Smooth muscle cell (in vitro differentiated cells): ENCODE results near the gene RFX6. TPM values are rescaled to one million over a fixed set of nuclear protein-coding genes. Genes with fewer than 3 reads are reported as not detected.

Experiments used
- DNase-seq: peaks from one replicate; lab custom pipeline; 2025; ENCODE audit not compliant: unreplicated experiment; lab: John Stamatoyannopoulos, UW
- H2AFZ ChIP-seq: fragments of 200-600 bp; sonication (generic); 2 replicates; pipeline ENCODE4 v1.6.0; 2016; ENCODE audit warnings: antibody characterized with exemption, low read depth, mild to moderate bottlenecking
- H3F3A ChIP-seq: fragments of 200-600 bp; sonication (generic); 2 replicates; pipeline ENCODE4 v1.6.0; 2017; ENCODE audit warnings: antibody characterized with exemption, low read depth
- H3K27ac ChIP-seq: fragments of 200-600 bp; sonication (generic); 2 replicates; pipeline ENCODE4 v1.5.1; 2016; ENCODE audit warnings: low read depth, mild to moderate bottlenecking
- H3K27me3 ChIP-seq: fragments of 200-600 bp; sonication (generic); 2 replicates; pipeline ENCODE4 v1.6.1; 2016; ENCODE audit warnings: low read depth, mild to moderate bottlenecking
- H3K36me3 ChIP-seq: fragments of 200-600 bp; sonication (generic); 2 replicates; pipeline ENCODE4 v1.5.1; 2016; ENCODE audit warnings: low read depth
- H3K4me1 ChIP-seq: fragments of 200-600 bp; sonication (generic); 2 replicates; pipeline ENCODE4 v1.5.1; 2016; ENCODE audit warnings: low read depth
- H3K4me2 ChIP-seq: fragments of 200-600 bp; sonication (generic); 2 replicates; pipeline ENCODE4 v1.6.0; 2016; ENCODE audit warnings: mild to moderate bottlenecking
- H3K4me3 ChIP-seq: fragments of 200-600 bp; sonication (generic); 2 replicates; pipeline ENCODE4 v1.5.1; 2016; ENCODE audit warnings: mild to moderate bottlenecking
- H3K79me2 ChIP-seq: fragments of 200-600 bp; sonication (generic); 2 replicates; pipeline ENCODE4 v1.6.0; 2016; ENCODE audit warnings: low read depth, mild to moderate bottlenecking
- H3K9ac ChIP-seq: fragments of 200-600 bp; sonication (generic); 2 replicates; pipeline ENCODE4 v1.6.0; 2016; ENCODE audit warnings: low read depth
- H3K9me3 ChIP-seq: fragments of 200-600 bp; sonication (generic); replicated peaks from 2 replicates; pipeline ENCODE4 v1.5.1; 2016; ENCODE audit warnings: low read depth
- H4K20me1 ChIP-seq: fragments of 200-600 bp; sonication (generic); 2 replicates; pipeline ENCODE4 v1.6.0; 2016; ENCODE audit warnings: low read depth
- WGBS: methylation state at CpG from one replicate; pipeline ENCODE4 v1.1.7; 2016; ENCODE audit warnings: low lambda C conversion rate; 5-methylcytosine and 5-hydroxymethylcytosine counted together
- polyA plus RNA-seq: library from polyadenylated mRNA; unstranded; fragments of >200 nt; fragmentation: Nextera tagmentation; extraction: Ambion mirVana; gene quantifications from 2 replicates; pipeline ENCODE4 v1.2.1, GENCODE V29; 2016
- total RNA-seq: library from RNA; depleted of rRNA; stranded (reverse); fragments of >200 nt; gene quantifications from 2 replicates; pipeline ENCODE4 v1.2.3, GENCODE V29; 2014
- TF ChIP-seq, protein P1 (sequence below): fragments of 200-600 bp; sonication (generic); IDR thresholded peaks from 2 replicates; pipeline ENCODE4 v1.5.1; 2017; ENCODE audit warnings: borderline replicate concordance, mild to moderate bottlenecking, antibody characterized with exemption; ENCODE audit not compliant: insufficient read depth, poor library complexity, severe bottlenecking

Gene RFX6
- total and polyA plus RNA-seq, 2 experiments from 2014 or later: not detected

DNA sequence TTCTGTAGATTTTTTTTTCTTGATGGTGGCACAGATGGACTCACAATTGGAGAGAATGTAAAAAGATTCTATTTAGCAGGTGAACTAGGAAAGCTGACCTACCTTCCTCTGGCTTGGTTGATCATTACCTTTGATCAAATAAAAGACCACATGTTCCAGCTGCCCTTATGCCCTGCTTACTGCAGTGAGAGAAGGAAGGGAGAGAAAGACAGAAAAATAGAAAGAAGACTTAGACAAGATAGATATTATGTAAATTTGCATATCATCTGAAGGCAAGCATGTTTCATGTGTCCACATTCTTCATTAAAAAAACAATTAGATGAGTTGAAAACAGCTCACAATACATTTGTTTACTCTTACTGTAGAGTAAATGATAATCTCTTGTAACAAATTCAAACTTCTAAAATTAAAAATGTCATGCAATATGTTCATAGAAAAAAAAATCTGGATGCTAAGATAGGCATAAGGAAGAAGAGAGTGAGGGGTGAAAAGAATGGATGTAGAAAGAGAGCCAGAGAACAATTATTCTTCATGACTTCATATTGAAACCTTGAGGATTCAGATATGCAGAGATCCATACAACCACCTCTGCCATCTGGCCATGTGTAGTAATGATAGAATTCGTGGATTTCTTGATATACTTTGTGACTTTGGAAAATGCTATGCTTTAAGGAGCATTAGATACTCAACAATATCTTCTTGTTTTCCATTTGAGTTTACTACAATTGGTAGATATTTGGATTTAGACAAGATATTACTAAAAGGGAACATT, 71.7 kb downstream of the RFX6 start:
- Histone ChIP-seq H3K27me3 (no peaks in the 10 kb centered on the region), H3K4me3 (no peak overlapping the region), H3F3A (no peaks in the 10 kb centered on the region), H3K79me2 (no peaks in the 10 kb centered on the region), H3K36me3 (no peaks in the 10 kb centered on the region), H3K4me1 (no peaks in the 10 kb centered on the region), H3K9ac (no peak overlapping the region), H3K4me2 (no peak overlapping the region), H2AFZ (no peak overlapping the region), H3K27ac (no peak overlapping the region), H4K20me1 (no peaks in the 10 kb centered on the region), H3K9me3 (no peaks in the 10 kb centered on the region)
- TF ChIP-seq, protein P1, sequence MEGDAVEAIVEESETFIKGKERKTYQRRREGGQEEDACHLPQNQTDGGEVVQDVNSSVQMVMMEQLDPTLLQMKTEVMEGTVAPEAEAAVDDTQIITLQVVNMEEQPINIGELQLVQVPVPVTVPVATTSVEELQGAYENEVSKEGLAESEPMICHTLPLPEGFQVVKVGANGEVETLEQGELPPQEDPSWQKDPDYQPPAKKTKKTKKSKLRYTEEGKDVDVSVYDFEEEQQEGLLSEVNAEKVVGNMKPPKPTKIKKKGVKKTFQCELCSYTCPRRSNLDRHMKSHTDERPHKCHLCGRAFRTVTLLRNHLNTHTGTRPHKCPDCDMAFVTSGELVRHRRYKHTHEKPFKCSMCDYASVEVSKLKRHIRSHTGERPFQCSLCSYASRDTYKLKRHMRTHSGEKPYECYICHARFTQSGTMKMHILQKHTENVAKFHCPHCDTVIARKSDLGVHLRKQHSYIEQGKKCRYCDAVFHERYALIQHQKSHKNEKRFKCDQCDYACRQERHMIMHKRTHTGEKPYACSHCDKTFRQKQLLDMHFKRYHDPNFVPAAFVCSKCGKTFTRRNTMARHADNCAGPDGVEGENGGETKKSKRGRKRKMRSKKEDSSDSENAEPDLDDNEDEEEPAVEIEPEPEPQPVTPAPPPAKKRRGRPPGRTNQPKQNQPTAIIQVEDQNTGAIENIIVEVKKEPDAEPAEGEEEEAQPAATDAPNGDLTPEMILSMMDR: no peak
- WGBS: 83% methylated on average over 1 of the region's 1 CpG
- no peak for DNase-seq

DNA sequence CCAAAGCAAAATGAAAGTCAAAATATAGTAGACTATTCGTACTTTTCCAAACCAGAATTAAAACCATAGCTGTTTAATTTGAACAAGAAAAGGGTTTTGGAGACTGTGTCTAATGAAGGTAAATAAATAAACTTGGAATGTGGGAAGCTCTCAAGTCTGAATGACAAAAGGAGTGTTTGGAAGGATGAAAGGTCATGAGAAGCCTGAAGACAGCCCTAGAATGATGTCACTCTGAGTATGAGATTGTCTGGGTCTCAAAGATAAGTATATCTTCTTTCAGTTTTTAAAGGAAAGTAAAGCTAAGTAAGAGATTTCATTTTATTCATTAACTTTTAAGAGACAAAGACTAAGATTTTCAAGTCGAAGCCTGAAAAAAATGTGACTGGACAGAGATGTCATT, 72.9 kb downstream of the RFX6 start:
- no peaks in the 10 kb centered on the region for H3K36me3 ChIP-seq
- H4K20me1 ChIP-seq: no peaks in the 10 kb centered on the region
- WGBS: 57% methylated on average over 2 of the region's 2 CpGs
- DNase-seq: no peak
- no peak overlapping the region for H2AFZ ChIP-seq
- no peaks in the 10 kb centered on the region for H3K9me3 ChIP-seq
- no peaks in the 10 kb centered on the region for H3K4me1 ChIP-seq
- no peak overlapping the region for H3K9ac ChIP-seq
- H3K79me2 ChIP-seq: no peaks in the 10 kb centered on the region
- H3K4me2 ChIP-seq: no peak overlapping the region
- no peak overlapping the region for H3K27ac ChIP-seq
- no peak overlapping the region for H3K4me3 ChIP-seq
- no peaks in the 10 kb centered on the region for H3F3A ChIP-seq
- H3K27me3 ChIP-seq: no peaks in the 10 kb centered on the region
- TF ChIP-seq, protein P1: no peak

DNA sequence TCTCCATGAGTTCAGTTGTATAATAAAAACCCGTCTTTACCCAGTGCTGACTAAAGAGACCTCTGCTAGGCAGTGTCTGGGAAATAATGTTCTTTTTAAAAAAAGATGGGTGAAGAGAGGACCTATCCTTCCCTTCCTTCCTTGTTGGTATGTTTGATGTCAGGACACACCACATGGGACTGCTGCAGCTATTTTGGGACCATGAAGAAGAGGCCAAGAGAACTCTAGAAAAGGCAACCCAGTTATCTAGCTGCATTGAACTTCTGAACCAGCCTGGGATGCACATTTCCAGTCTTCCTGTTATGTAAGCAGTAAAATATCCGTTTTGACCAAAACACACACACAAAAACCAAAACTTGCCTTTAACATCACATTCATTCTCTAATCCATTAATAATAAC, 77.3 kb downstream of the RFX6 start:
- H3K9me3 ChIP-seq: no peaks in the 10 kb centered on the region
- no peaks in the 10 kb centered on the region for H3F3A ChIP-seq
- no peak overlapping the region for H3K27ac ChIP-seq
- no peaks in the 10 kb centered on the region for H3K4me1 ChIP-seq
- TF ChIP-seq, protein P1: no peak
- H3K4me2 ChIP-seq: no peak overlapping the region
- 35% methylated on average over 2 of the region's 2 CpGs for WGBS
- no peaks in the 10 kb centered on the region for H3K27me3 ChIP-seq
- H3K4me3 ChIP-seq: no peak overlapping the region
- H2AFZ ChIP-seq: no peak overlapping the region
- no peaks in the 10 kb centered on the region for H3K79me2 ChIP-seq
- H3K36me3 ChIP-seq: no peaks in the 10 kb centered on the region
- DNase-seq: no peak
- no peaks in the 10 kb centered on the region for H4K20me1 ChIP-seq
- H3K9ac ChIP-seq: no peak overlapping the region

DNA sequence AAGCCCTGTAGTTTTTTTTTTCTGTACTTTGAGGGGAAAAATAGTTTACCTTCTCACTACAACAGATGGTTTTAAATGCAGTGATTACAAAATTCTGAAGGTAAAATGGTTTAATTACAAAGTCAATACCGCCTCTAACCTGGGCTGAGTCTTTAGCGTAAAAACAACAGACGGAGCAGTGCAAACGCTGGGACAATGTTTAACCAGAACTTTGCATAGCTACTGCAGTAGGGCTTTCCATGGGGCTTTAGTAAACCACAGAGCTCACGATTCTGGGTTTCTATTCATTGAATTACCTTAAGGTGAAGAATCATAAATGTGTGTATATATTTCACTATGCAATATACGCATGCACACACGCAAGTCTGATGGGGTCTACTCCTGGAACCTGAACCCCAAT, 77.9 kb downstream of the RFX6 start:
- Histone ChIP-seq H2AFZ (no peak overlapping the region), H3K9me3 (no peaks in the 10 kb centered on the region), H3K9ac (no peak overlapping the region), H3K4me3 (no peak overlapping the region), H3K4me2 (no peak overlapping the region), H3K36me3 (no peaks in the 10 kb centered on the region), H3F3A (no peaks in the 10 kb centered on the region), H3K27me3 (no peaks in the 10 kb centered on the region), H3K27ac (no peak overlapping the region), H3K4me1 (no peaks in the 10 kb centered on the region), H4K20me1 (no peaks in the 10 kb centered on the region), H3K79me2 (no peaks in the 10 kb centered on the region)
- TF ChIP-seq, protein P1: no peak
- 89% methylated on average over 7 of the region's 7 CpGs for WGBS
- no peak for DNase-seq
